ENCODE measurements around the gene TPBGL. TPM values are rescaled to one million over a fixed set of nuclear protein-coding genes. Genes with fewer than 3 reads are reported as not detected.

The TPBGL gene
- total RNA-seq, 1 donor from 2014 or later: not detected

- DNase-seq (no peak), ATAC-seq (ENCODE audit: low read depth) (no peak)
- H3K27me3 Mint-ChIP-seq: no peaks in the 10 kb centered on the region
- no peak overlapping the region for H3K4me3 Mint-ChIP-seq
- CTCF ChIA-PET: interaction anchor here (1.3 kb wide), 1 partner anchor 10 kb away, joined by 3 read pairs; no protein-coding TSS in a partner anchor
- H3K27ac Mint-ChIP-seq: no peak overlapping the region
- H3K4me1 Mint-ChIP-seq: no peaks in the 10 kb centered on the region
- H3K9me3 Mint-ChIP-seq: no peaks in the 10 kb centered on the region
- TF ChIP-seq CTCF (IDR thresholded peaks at IDR 0.05): no peak
- H3K36me3 Mint-ChIP-seq (ENCODE audit: low read depth): no peaks in the 10 kb centered on the region
- intact Hi-C loops (cut with micrococcal nuclease): no loop called here
- POLR2A ChIA-PET: no interaction called here
Observed at GRCh38 chr11:75285776-75286360, 45.3 kb downstream of the TPBGL start.

- DNase-seq (no peak), ATAC-seq (ENCODE audit: low read depth) (no peak)
- no peaks in the 10 kb centered on the region for H3K9me3 Mint-ChIP-seq
- H3K27me3 Mint-ChIP-seq: peaks cover 1% of the 10 kb centered on the region
- H3K27ac Mint-ChIP-seq: no peak overlapping the region
- no peak for TF ChIP-seq CTCF (IDR thresholded peaks at IDR 0.05)
- no peaks in the 10 kb centered on the region for H3K36me3 Mint-ChIP-seq (ENCODE audit: low read depth)
- ChIA-PET POLR2A (no interaction called here), CTCF (no interaction called here)
- intact Hi-C loops (cut with micrococcal nuclease): no loop called here
- H3K4me1 Mint-ChIP-seq: no peaks in the 10 kb centered on the region
- H3K4me3 Mint-ChIP-seq: no peak overlapping the region
Observed at GRCh38 chr11:75286826-75287465, 46.4 kb downstream of the TPBGL start.

- ATAC-seq (ENCODE audit: low read depth) (no peak), DNase-seq (no peak)
- no peaks in the 10 kb centered on the region for H3K36me3 Mint-ChIP-seq (ENCODE audit: low read depth)
- POLR2A ChIA-PET: no interaction called here
- no peak for TF ChIP-seq CTCF (IDR thresholded peaks at IDR 0.05)
- CTCF ChIA-PET: no interaction called here
- H3K9me3 Mint-ChIP-seq: no peaks in the 10 kb centered on the region
- no peak overlapping the region for H3K27ac Mint-ChIP-seq
- intact Hi-C loops (cut with micrococcal nuclease): no loop called here
- peaks cover 1% of the 10 kb centered on the region for H3K27me3 Mint-ChIP-seq
- no peaks in the 10 kb centered on the region for H3K4me1 Mint-ChIP-seq
- H3K4me3 Mint-ChIP-seq: no peak overlapping the region
Observed at GRCh38 chr11:75287579-75287978, 47.0 kb downstream of the TPBGL start.

GRCh38 chr11:75289511-75289760 lies 48.9 kb downstream of the TPBGL start:
- H3K4me3 Mint-ChIP-seq: no peak overlapping the region

GRCh38 chr11:75289919-75290318 lies 49.3 kb downstream of the TPBGL start:
- no peak overlapping the region for H3K4me3 Mint-ChIP-seq
- DNase-seq: no peak
- ChIA-PET CTCF (no interaction called here), POLR2A (no interaction called here)
- no peaks in the 10 kb centered on the region for H3K9me3 Mint-ChIP-seq
- ATAC-seq (ENCODE audit: low read depth): no peak
- no peaks in the 10 kb centered on the region for H3K36me3 Mint-ChIP-seq (ENCODE audit: low read depth)
- intact Hi-C loops (cut with micrococcal nuclease): no loop called here
- H3K27ac Mint-ChIP-seq: no peak overlapping the region
- H3K27me3 Mint-ChIP-seq: peaks cover 1% of the 10 kb centered on the region
- no peak for TF ChIP-seq CTCF (IDR thresholded peaks at IDR 0.05)
- no peaks in the 10 kb centered on the region for H3K4me1 Mint-ChIP-seq

More at GRCh38 chr11:75289511-75289760, 48.9 kb downstream of the TPBGL start:
- ATAC-seq (ENCODE audit: low read depth) (no peak), DNase-seq (no peak)
- peaks cover 1% of the 10 kb centered on the region for H3K27me3 Mint-ChIP-seq
- no peak for TF ChIP-seq CTCF (IDR thresholded peaks at IDR 0.05)
- H3K36me3 Mint-ChIP-seq (ENCODE audit: low read depth): no peaks in the 10 kb centered on the region
- intact Hi-C loops (cut with micrococcal nuclease): no loop called here
- ChIA-PET POLR2A (no interaction called here), CTCF (interaction anchor here (1.2 kb wide), 1 partner anchor 10 kb away, joined by 3 read pairs; no protein-coding TSS in a partner anchor)
- H3K4me1 Mint-ChIP-seq: no peaks in the 10 kb centered on the region
- H3K27ac Mint-ChIP-seq: no peak overlapping the region
- no peaks in the 10 kb centered on the region for H3K9me3 Mint-ChIP-seq

Data from activated B cell treated with CpG ODN at 0.5 μM for 24 hours (primary cell).